IMR-90 (cell line): Measurements from ENCODE around the gene IFNLR1. TPM values are rescaled to one million over a fixed set of nuclear protein-coding genes. Genes with fewer than 3 reads are reported as not detected.
A peak's percentile ranks its signal among the peaks of the same experiment; 100 is the strongest.

Experiments used
- ATAC-seq: fragments of 200-7000 bp; cut with Tn5 transposase; 2 replicates; pipeline ENCODE4 v1.9.1; 2020; ENCODE audit warnings: low read depth, mild to moderate bottlenecking, moderate library complexity
- BruUV-seq: library from RNA; stranded (reverse); fragments of 400-500 nt; replicated peaks from 2 replicates; lab custom pipeline; 2021; lab: Mats Ljungman, UMichigan
- CTCF ChIA-PET: fragments of 300-600 bp; formaldehyde crosslinking; extraction: SDS; loops from one replicate; lab custom pipeline; 2021; ENCODE audit warnings: antibody characterized with exemption; lab: Yijun Ruan, JAX
- POLR2A ChIA-PET: fragments of 300-600 bp; sonication (Branson Sonifier 250); formaldehyde crosslinking; loops from one replicate; lab custom pipeline; 2022; ENCODE audit warnings: antibody characterized with exemption; ENCODE audit not compliant: unreplicated experiment; lab: Charles Lee
- DNase-seq: peaks from one replicate; pipeline ENCODE4 v3.0.0; 2013
- H2AFZ ChIP-seq: replicated peaks from 2 replicates; pipeline ENCODE3; 2013; ENCODE audit warnings: low read length, mild to moderate bottlenecking; ENCODE audit not compliant: poor library complexity
- H2AK5ac ChIP-seq: 2 replicates; pipeline ENCODE4 v1.6.1; 2013; ENCODE audit warnings: low read depth, low read length, inconsistent platforms
- H2AK9ac ChIP-seq: replicated peaks from 2 replicates; pipeline ENCODE3; 2013; ENCODE audit warnings: mild to moderate bottlenecking, low read depth, low read length, moderate library complexity; ENCODE audit not compliant: poor library complexity
- H2BK120ac ChIP-seq: 2 replicates; pipeline ENCODE4 v1.6.1; 2013; ENCODE audit warnings: low read depth, low read length, inconsistent platforms
- H2BK15ac ChIP-seq: 3 replicates; pipeline ENCODE4 v1.6.1; 2013; ENCODE audit warnings: low read depth, low read length, inconsistent platforms
- H2BK20ac ChIP-seq: 2 replicates; pipeline ENCODE4 v1.6.1; 2013; ENCODE audit warnings: low read depth, mild to moderate bottlenecking, inconsistent platforms, low read length, moderate library complexity
- H2BK5ac ChIP-seq: 2 replicates; pipeline ENCODE4 v1.6.1; 2013; ENCODE audit warnings: mild to moderate bottlenecking, low read depth, low read length, inconsistent platforms; ENCODE audit not compliant: poor library complexity, severe bottlenecking
- H3K14ac ChIP-seq: replicated peaks from 2 replicates; pipeline ENCODE4 v1.6.1; 2013; ENCODE audit warnings: low read depth, low read length, inconsistent platforms
- H3K18ac ChIP-seq: 2 replicates; pipeline ENCODE4 v1.6.1; 2013; ENCODE audit warnings: low read depth, low read length, control low read depth
- H3K23ac ChIP-seq: 2 replicates; pipeline ENCODE4 v1.6.1; 2013; ENCODE audit warnings: low read depth, low read length, inconsistent platforms
- H3K27ac ChIP-seq: 2 replicates; pipeline ENCODE4 v1.5.1; 2013; ENCODE audit warnings: mild to moderate bottlenecking, control low read depth, low read length; ENCODE audit not compliant: insufficient read depth
- H3K27me3 ChIP-seq: 2 replicates; pipeline ENCODE4 v1.6.1; 2013; ENCODE audit warnings: low read length; ENCODE audit not compliant: control insufficient read depth, insufficient read depth
- H3K36me3 ChIP-seq: 2 replicates; pipeline ENCODE4 v1.6.1; 2013; ENCODE audit warnings: low read length, mixed read lengths; ENCODE audit not compliant: control insufficient read depth, insufficient read depth
- H3K4ac ChIP-seq: 2 replicates; pipeline ENCODE4 v1.6.1; 2013; ENCODE audit warnings: low read depth, low read length, inconsistent platforms
- H3K4me1 ChIP-seq: 2 replicates; pipeline ENCODE4 v1.6.1; 2013; ENCODE audit warnings: low read length, mixed read lengths; ENCODE audit not compliant: control insufficient read depth, insufficient read depth
- H3K4me2 ChIP-seq: 2 replicates; pipeline ENCODE4 v1.6.1; 2013; ENCODE audit warnings: low read depth, mild to moderate bottlenecking, control low read depth, low read length, moderate library complexity
- H3K4me3 ChIP-seq: 2 replicates; pipeline ENCODE4 v1.5.1; 2013; ENCODE audit warnings: low read depth, mild to moderate bottlenecking, control low read depth, low read length, moderate library complexity; ENCODE audit not compliant: insufficient read depth
- H3K56ac ChIP-seq: 2 replicates; pipeline ENCODE4 v1.6.1; 2013; ENCODE audit warnings: low read length, inconsistent platforms; ENCODE audit not compliant: insufficient read depth; ENCODE audit errors: extremely low read depth
- H3K79me1 ChIP-seq, 2 experiments: 2 replicates each; pipeline ENCODE4 v1.6.1; 2013; ENCODE audit warnings: low read length in 2 of 2, inconsistent platforms in 1 of 2, low read depth in 1 of 2
- H3K9ac ChIP-seq: 2 replicates; pipeline ENCODE4 v1.6.1; 2013; ENCODE audit warnings: low read depth, low read length, control low read depth
- H3K9me1 ChIP-seq: 2 replicates; pipeline ENCODE4 v1.6.1; 2013; ENCODE audit warnings: low read length, inconsistent platforms; ENCODE audit not compliant: insufficient read depth
- H3K9me3 ChIP-seq: 2 replicates; pipeline ENCODE4 v1.6.1; 2013; ENCODE audit warnings: low read length; ENCODE audit not compliant: control insufficient read depth, insufficient read depth
- H4K20me1 ChIP-seq: 2 replicates; pipeline ENCODE4 v1.6.1; 2013; ENCODE audit warnings: low read length, inconsistent platforms; ENCODE audit not compliant: insufficient read depth
- H4K5ac ChIP-seq: 2 replicates; pipeline ENCODE4 v1.6.1; 2013; ENCODE audit warnings: mild to moderate bottlenecking, low read depth, low read length, control low read depth
- H4K8ac ChIP-seq, 2 experiments: 2 replicates each; pipeline ENCODE4 v1.6.1; 2013; ENCODE audit warnings: low read depth in 2 of 2, low read length in 2 of 2, control low read depth in 1 of 2, inconsistent platforms in 1 of 2
- H4K91ac ChIP-seq: 2 replicates; pipeline ENCODE4 v1.6.1; 2013; ENCODE audit warnings: low read depth, low read length, inconsistent platforms; ENCODE audit not compliant: insufficient read depth
- BHLHE40 ChIP-seq: fragments of 150-350 bp; IDR thresholded peaks from 2 replicates; pipeline ENCODE4 v1.6.1; 2016; ENCODE audit warnings: mild to moderate bottlenecking, low read depth, low read length
- CEBPB ChIP-seq: IDR thresholded peaks from 2 replicates; pipeline ENCODE4 v1.6.1; 2012; ENCODE audit warnings: low read depth, low read length, improper control_type of control experiment
- CHD1 ChIP-seq: IDR thresholded peaks from 2 replicates; pipeline ENCODE4 v1.6.1; 2012; ENCODE audit warnings: low read depth, low read length, improper control_type of control experiment
- FOS ChIP-seq: fragments of 150-350 bp; IDR thresholded peaks from 2 replicates; pipeline ENCODE4 v1.6.1; 2016; ENCODE audit warnings: low read depth, low read length
- MAFK ChIP-seq: IDR thresholded peaks from 2 replicates; pipeline ENCODE4 v1.6.1; 2012; ENCODE audit warnings: low read depth, low read length, improper control_type of control experiment
- MAZ ChIP-seq: IDR thresholded peaks from 2 replicates; pipeline ENCODE4 v1.6.1; 2012; ENCODE audit warnings: low read depth, mild to moderate bottlenecking, low read length, improper control_type of control experiment, moderate library complexity, borderline replicate concordance
- MXI1 ChIP-seq: IDR thresholded peaks from 2 replicates; pipeline ENCODE4 v1.6.1; 2012; ENCODE audit warnings: low read depth, mild to moderate bottlenecking, low read length, moderate library complexity, borderline replicate concordance
- NFE2L2 ChIP-seq: fragments of 150-350 bp; IDR thresholded peaks from 2 replicates; pipeline ENCODE4 v1.6.1; 2016; ENCODE audit warnings: low read depth, mild to moderate bottlenecking, low read length
- POLR2A ChIP-seq: IDR thresholded peaks from 2 replicates; pipeline ENCODE4 v1.6.1; 2012; ENCODE audit warnings: mild to moderate bottlenecking, low read depth, low read length
- RAD21 ChIP-seq: IDR thresholded peaks from 2 replicates; pipeline ENCODE4 v1.6.1; 2012; ENCODE audit warnings: low read length, improper control_type of control experiment
- RCOR1 ChIP-seq: IDR thresholded peaks from 2 replicates; pipeline ENCODE4 v1.6.1; 2012; ENCODE audit warnings: mild to moderate bottlenecking, low read length, improper control_type of control experiment; ENCODE audit not compliant: insufficient replicate concordance
- RFX5 ChIP-seq: IDR thresholded peaks from 2 replicates; pipeline ENCODE4 v1.8.0; 2012; ENCODE audit warnings: low read depth, mild to moderate bottlenecking, low read length, moderate library complexity
- SMC3 ChIP-seq: fragments of 150-350 bp; IDR thresholded peaks from 2 replicates; pipeline ENCODE4 v1.6.1; 2016; ENCODE audit warnings: low read depth, mild to moderate bottlenecking, antibody characterized with exemption, low read length, moderate library complexity
- WGBS, 2 experiments: methylation state at CpG; one replicate each; pipeline versions ENCODE4 v1.1.5 to v1.1.7; 2013; ENCODE audit warnings: missing lambda C conversion rate in 2 of 2; ENCODE audit not compliant: insufficient read length in 1 of 2; ENCODE audit errors: extremely low coverage in 2 of 2; 5-methylcytosine and 5-hydroxymethylcytosine counted together
- dilution Hi-C: fragments of 300-500 bp; cut with HindIII; formaldehyde crosslinking; loops from one replicate; pipeline ENCODE4 v1.14.3; 2018; ENCODE audit warnings: low sequenced_read_pairs; ENCODE audit not compliant: unreplicated experiment
- in situ Hi-C: fragments of 300-500 bp; cut with MboI; formaldehyde crosslinking; loops from 3 replicates; pipeline ENCODE4 v1.14.3; 2019; ENCODE audit warnings: low sequenced_read_pairs, inconsistent platforms, mixed read lengths
- intact Hi-C: fragments of 100-400 bp; cut with micrococcal nuclease; formaldehyde crosslinking; loops from 2 replicates; pipeline ENCODE4 v1.10.0; 2022
- polyA plus RNA-seq, 3 experiments: library from polyadenylated mRNA; depleted of rRNA; stranded (reverse); fragments of >200 nt; gene quantifications; 2 replicates each; pipeline ENCODE4 v1.2.3, GENCODE V29; 2012; ENCODE audit warnings: low replicate concordance in 1 of 3
- total RNA-seq: library from RNA; depleted of rRNA; stranded (reverse); fragments of >200 nt; gene quantifications from 2 replicates; pipeline ENCODE4 v1.2.3, GENCODE V29; 2012
- TF ChIP-seq, protein P1 (sequence below): fragments of 150-350 bp; IDR thresholded peaks from 2 replicates; pipeline ENCODE4 v1.6.1; 2016; ENCODE audit warnings: low read depth, mild to moderate bottlenecking, low read length, moderate library complexity, borderline replicate concordance
- TF ChIP-seq, protein P2 (sequence below): conservative IDR thresholded peaks from 2 replicates; pipeline ENCODE4 v1.5.1; 2012; ENCODE audit warnings: mild to moderate bottlenecking, low read depth, low read length, improper control_type of control experiment
- TF ChIP-seq, protein P3 (sequence below): fragments of 150-350 bp; IDR thresholded peaks from 2 replicates; pipeline ENCODE4 v1.6.1; 2017; ENCODE audit warnings: mild to moderate bottlenecking, antibody characterized with exemption, low read length, low read depth

IFNLR1 gene
- total and polyA plus RNA-seq, 2 of the 4 experiments (the other 2 are of a cell fraction) = not detected

DNA sequence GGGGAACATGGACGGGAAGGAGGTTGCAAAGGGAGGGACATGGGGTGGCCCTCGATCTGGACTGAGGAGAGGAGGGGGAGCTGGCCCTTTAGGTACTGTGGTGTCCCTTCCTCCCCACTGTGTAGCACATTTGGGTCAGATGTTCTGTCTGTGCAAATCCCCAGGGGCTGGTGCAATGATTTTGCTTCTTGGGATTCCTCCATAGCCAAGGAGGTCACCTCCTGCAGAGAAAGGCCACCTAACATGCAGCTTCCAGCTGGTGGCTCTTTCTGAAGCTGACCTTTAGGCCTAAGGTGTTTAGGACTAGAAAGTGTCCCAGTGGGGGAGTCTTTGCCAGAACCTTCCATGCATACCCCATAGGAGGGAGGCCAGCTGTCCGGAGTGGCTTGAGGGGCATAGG lies 66.1 kb downstream of the IFNLR1 start:
- Histone ChIP-seq H2BK120ac (no peak overlapping the region), H2AK9ac (no peak overlapping the region), H3K79me1 (no peaks in the 10 kb centered on the region), H3K4me3 (no peak overlapping the region), H4K8ac (no peak overlapping the region), H3K4me2 (no peak overlapping the region), H2BK15ac (no peak overlapping the region), H2BK5ac (no peak overlapping the region), H4K91ac (no peak overlapping the region), H3K56ac (no peak overlapping the region), H3K9me3 (no peaks in the 10 kb centered on the region), H3K23ac (no peak overlapping the region), H4K5ac (no peak overlapping the region), H3K9ac (no peak overlapping the region), H2AK5ac (no peak overlapping the region), H3K18ac (no peak overlapping the region), H2BK20ac (no peak overlapping the region), H3K36me3 (no peaks in the 10 kb centered on the region), H3K27ac (no peak overlapping the region), H3K4me1 (peaks cover 2% of the 10 kb centered on the region; the same call in 1 of the 2 replicates), H4K20me1 (no peaks in the 10 kb centered on the region), H3K4ac (no peak overlapping the region), H3K14ac (no peak overlapping the region), H2AFZ (peak overlapping the region; percentile 11), H3K27me3 (peaks cover 52% of the 10 kb centered on the region), H3K9me1 (no peaks in the 10 kb centered on the region)
- no TSS peak for BruUV-seq
- POLR2A ChIA-PET = no interaction called here
- dilution Hi-C loops = no loop called here
- CTCF ChIA-PET = no interaction called here
- TF ChIP-seq MAZ = no peak
- no peak for TF ChIP-seq NFE2L2
- TF ChIP-seq FOS = no peak
- TF ChIP-seq, protein P1, sequence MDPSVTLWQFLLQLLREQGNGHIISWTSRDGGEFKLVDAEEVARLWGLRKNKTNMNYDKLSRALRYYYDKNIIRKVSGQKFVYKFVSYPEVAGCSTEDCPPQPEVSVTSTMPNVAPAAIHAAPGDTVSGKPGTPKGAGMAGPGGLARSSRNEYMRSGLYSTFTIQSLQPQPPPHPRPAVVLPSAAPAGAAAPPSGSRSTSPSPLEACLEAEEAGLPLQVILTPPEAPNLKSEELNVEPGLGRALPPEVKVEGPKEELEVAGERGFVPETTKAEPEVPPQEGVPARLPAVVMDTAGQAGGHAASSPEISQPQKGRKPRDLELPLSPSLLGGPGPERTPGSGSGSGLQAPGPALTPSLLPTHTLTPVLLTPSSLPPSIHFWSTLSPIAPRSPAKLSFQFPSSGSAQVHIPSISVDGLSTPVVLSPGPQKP = no peak
- no peak for TF ChIP-seq RCOR1
- TF ChIP-seq, protein P2, sequence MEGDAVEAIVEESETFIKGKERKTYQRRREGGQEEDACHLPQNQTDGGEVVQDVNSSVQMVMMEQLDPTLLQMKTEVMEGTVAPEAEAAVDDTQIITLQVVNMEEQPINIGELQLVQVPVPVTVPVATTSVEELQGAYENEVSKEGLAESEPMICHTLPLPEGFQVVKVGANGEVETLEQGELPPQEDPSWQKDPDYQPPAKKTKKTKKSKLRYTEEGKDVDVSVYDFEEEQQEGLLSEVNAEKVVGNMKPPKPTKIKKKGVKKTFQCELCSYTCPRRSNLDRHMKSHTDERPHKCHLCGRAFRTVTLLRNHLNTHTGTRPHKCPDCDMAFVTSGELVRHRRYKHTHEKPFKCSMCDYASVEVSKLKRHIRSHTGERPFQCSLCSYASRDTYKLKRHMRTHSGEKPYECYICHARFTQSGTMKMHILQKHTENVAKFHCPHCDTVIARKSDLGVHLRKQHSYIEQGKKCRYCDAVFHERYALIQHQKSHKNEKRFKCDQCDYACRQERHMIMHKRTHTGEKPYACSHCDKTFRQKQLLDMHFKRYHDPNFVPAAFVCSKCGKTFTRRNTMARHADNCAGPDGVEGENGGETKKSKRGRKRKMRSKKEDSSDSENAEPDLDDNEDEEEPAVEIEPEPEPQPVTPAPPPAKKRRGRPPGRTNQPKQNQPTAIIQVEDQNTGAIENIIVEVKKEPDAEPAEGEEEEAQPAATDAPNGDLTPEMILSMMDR = no peak
- TF ChIP-seq RAD21 = no peak
- no peak for TF ChIP-seq BHLHE40
- no peak for TF ChIP-seq POLR2A
- TF ChIP-seq, protein P3, sequence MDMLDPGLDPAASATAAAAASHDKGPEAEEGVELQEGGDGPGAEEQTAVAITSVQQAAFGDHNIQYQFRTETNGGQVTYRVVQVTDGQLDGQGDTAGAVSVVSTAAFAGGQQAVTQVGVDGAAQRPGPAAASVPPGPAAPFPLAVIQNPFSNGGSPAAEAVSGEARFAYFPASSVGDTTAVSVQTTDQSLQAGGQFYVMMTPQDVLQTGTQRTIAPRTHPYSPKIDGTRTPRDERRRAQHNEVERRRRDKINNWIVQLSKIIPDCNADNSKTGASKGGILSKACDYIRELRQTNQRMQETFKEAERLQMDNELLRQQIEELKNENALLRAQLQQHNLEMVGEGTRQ = no peak
- no peak for TF ChIP-seq MAFK
- no peak for TF ChIP-seq RFX5
- TF ChIP-seq CHD1 = no peak
- TF ChIP-seq SMC3 = no peak
- no peak for TF ChIP-seq MXI1
- no peak for TF ChIP-seq CEBPB
- no peak for DNase-seq
- ATAC-seq = no peak
- 100% methylated on average over 1 of the region's 3 CpGs; no CpG with 5 or more reads in 1 of the 2 experiments for WGBS, 2 experiments
- intact Hi-C loops = no loop called here
- in situ Hi-C loops = no loop called here
